ENCODE measurements around the gene SDHC.

GRCh38 chr1:161309868-161310267 lies 4.3 kb upstream of the SDHC start, which contains the start of gene MPZ:
- no peak for TF ChIP-seq POLR2AphosphoS5 (IDR thresholded peaks at IDR 0.05; ENCODE audit: borderline replicate concordance, low read depth, low read length)
- no peak for TF ChIP-seq EZH2 (IDR thresholded peaks at IDR 0.05)
- TF ChIP-seq FOXP2 (optimal IDR thresholded peaks at IDR 0.05; ENCODE audit: control extremely low read depth, extremely low read length, insufficient read depth): no peak
